Measurements from ENCODE around the gene EXOC4.

DNA sequence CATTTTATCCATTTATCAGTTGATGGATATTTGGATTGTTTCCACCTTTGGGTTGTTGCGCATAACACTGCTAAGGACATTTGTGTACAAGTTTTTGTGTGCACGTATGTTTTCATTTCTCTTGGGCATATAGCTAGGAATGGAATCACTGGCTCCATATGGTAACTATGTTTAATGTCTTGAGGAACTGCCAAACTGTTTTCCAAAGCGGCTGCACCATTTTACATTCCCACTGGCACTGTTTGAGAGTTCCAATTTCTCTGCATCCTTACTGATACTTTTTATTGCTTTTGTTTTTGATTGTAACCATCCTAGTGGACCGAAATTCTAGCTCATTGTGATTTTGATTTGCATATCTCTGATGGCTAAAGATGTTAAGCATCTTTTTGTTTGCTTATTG, 118.7 kb downstream of the EXOC4 start:
- TF ChIP-seq, protein P1, sequence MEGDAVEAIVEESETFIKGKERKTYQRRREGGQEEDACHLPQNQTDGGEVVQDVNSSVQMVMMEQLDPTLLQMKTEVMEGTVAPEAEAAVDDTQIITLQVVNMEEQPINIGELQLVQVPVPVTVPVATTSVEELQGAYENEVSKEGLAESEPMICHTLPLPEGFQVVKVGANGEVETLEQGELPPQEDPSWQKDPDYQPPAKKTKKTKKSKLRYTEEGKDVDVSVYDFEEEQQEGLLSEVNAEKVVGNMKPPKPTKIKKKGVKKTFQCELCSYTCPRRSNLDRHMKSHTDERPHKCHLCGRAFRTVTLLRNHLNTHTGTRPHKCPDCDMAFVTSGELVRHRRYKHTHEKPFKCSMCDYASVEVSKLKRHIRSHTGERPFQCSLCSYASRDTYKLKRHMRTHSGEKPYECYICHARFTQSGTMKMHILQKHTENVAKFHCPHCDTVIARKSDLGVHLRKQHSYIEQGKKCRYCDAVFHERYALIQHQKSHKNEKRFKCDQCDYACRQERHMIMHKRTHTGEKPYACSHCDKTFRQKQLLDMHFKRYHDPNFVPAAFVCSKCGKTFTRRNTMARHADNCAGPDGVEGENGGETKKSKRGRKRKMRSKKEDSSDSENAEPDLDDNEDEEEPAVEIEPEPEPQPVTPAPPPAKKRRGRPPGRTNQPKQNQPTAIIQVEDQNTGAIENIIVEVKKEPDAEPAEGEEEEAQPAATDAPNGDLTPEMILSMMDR (tag by site-specific recombination; IDR thresholded peaks at IDR 0.05), result no peak
- TF ChIP-seq ZNF24 (tag by site-specific recombination; IDR thresholded peaks at IDR 0.05), result no peak
- TF ChIP-seq SP2 (tag by site-specific recombination; IDR thresholded peaks at IDR 0.05), result no peak
- TF ChIP-seq KLF16 (tag by site-specific recombination; IDR thresholded peaks at IDR 0.05), result no peak
- no peak for TF ChIP-seq ZNF274 (IDR thresholded peaks at IDR 0.05; ENCODE audit: low read length)
- no peak for TF ChIP-seq ZNF274 (tag by site-specific recombination; IDR thresholded peaks at IDR 0.05; ENCODE audit: borderline replicate concordance)
- TF ChIP-seq, protein P2, sequence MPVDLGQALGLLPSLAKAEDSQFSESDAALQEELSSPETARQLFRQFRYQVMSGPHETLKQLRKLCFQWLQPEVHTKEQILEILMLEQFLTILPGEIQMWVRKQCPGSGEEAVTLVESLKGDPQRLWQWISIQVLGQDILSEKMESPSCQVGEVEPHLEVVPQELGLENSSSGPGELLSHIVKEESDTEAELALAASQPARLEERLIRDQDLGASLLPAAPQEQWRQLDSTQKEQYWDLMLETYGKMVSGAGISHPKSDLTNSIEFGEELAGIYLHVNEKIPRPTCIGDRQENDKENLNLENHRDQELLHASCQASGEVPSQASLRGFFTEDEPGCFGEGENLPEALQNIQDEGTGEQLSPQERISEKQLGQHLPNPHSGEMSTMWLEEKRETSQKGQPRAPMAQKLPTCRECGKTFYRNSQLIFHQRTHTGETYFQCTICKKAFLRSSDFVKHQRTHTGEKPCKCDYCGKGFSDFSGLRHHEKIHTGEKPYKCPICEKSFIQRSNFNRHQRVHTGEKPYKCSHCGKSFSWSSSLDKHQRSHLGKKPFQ (tag by site-specific recombination; IDR thresholded peaks at IDR 0.05), result no peak
- TF ChIP-seq RBAK (tag by site-specific recombination; IDR thresholded peaks at IDR 0.05), result no peak
- no peak for TF ChIP-seq SCRT1 (tag by site-specific recombination; IDR thresholded peaks at IDR 0.05; ENCODE audit: borderline replicate concordance)
- TF ChIP-seq, protein P3, sequence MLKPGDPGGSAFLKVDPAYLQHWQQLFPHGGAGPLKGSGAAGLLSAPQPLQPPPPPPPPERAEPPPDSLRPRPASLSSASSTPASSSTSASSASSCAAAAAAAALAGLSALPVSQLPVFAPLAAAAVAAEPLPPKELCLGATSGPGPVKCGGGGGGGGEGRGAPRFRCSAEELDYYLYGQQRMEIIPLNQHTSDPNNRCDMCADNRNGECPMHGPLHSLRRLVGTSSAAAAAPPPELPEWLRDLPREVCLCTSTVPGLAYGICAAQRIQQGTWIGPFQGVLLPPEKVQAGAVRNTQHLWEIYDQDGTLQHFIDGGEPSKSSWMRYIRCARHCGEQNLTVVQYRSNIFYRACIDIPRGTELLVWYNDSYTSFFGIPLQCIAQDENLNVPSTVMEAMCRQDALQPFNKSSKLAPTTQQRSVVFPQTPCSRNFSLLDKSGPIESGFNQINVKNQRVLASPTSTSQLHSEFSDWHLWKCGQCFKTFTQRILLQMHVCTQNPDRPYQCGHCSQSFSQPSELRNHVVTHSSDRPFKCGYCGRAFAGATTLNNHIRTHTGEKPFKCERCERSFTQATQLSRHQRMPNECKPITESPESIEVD (tag by site-specific recombination; IDR thresholded peaks at IDR 0.05), result no peak
